WTC11 (cell line): Measurements from ENCODE around the gene FCN3. TPM values are rescaled to one million over a fixed set of nuclear protein-coding genes. Genes with fewer than 3 reads are reported as not detected.
A peak's percentile ranks its signal among the peaks of the same experiment; 100 is the strongest.

Source experiments
- ATAC-seq: fragments of 200-7000 bp; cut with Tn5 transposase; 2 replicates; pipeline ENCODE4 v1.10.0; 2021; ENCODE audit warnings: mild to moderate bottlenecking, moderate library complexity
- CTCF ChIA-PET: fragments of 300-600 bp; sonication (Branson Sonifier 250); formaldehyde crosslinking; loops from one replicate; lab custom pipeline; 2021; ENCODE audit warnings: antibody characterized with exemption; lab: Charles Lee
- POLR2A ChIA-PET: fragments of 350-600 bp; sonication (Branson Sonifier 250); formaldehyde crosslinking; loops from one replicate; lab custom pipeline; 2021; ENCODE audit warnings: antibody characterized with exemption; lab: Charles Lee
- DNase-seq: peaks from one replicate; pipeline ENCODE4 v3.0.0; 2021; ENCODE audit warnings: low spot score
- H3K27ac Mint-ChIP-seq: 2 replicates; pipeline ENCODE4 v1.8.0; 2021; ENCODE audit warnings: mixed read lengths
- H3K27me3 Mint-ChIP-seq: 2 replicates; pipeline ENCODE4 v1.8.0; 2021; ENCODE audit warnings: low read depth, mild to moderate bottlenecking, moderate library complexity, mixed read lengths
- H3K36me3 Mint-ChIP-seq: 2 replicates; pipeline ENCODE4 v1.8.0; 2021; ENCODE audit warnings: mixed read lengths
- H3K4me1 Mint-ChIP-seq: 2 replicates; pipeline ENCODE4 v1.8.0; 2022; ENCODE audit warnings: mixed read lengths
- H3K4me3 Mint-ChIP-seq: 2 replicates; pipeline ENCODE4 v1.8.0; 2021; ENCODE audit warnings: mild to moderate bottlenecking, moderate library complexity, mixed read lengths
- H3K9me3 Mint-ChIP-seq: 2 replicates; pipeline ENCODE4 v1.8.0; 2021; ENCODE audit warnings: mixed read lengths
- CREM ChIP-seq: sonication (generic); formaldehyde crosslinking; IDR thresholded peaks from 2 replicates; pipeline ENCODE4 v1.8.1; 2022; ENCODE audit warnings: mild to moderate bottlenecking, missing genetic modification reagents, moderate library complexity
- GRHL2 ChIP-seq: fragments of 250-450 bp; sonication (Bioruptor Pico); IDR thresholded peaks from 2 replicates; pipeline ENCODE4 v1.8.0; 2022; ENCODE audit warnings: mild to moderate bottlenecking, moderate library complexity; ENCODE audit not compliant: insufficient replicate concordance, severe bottlenecking
- TEAD1 ChIP-seq: sonication (generic); formaldehyde crosslinking; IDR thresholded peaks from 2 replicates; pipeline ENCODE4 v1.8.0; 2022; ENCODE audit warnings: mild to moderate bottlenecking, missing genetic modification reagents
- TEAD4 ChIP-seq: sonication (generic); formaldehyde crosslinking; IDR thresholded peaks from 2 replicates; pipeline ENCODE4 v1.8.0; 2022; ENCODE audit warnings: mild to moderate bottlenecking, missing genetic modification reagents
- TP53 ChIP-seq: sonication (generic); formaldehyde crosslinking; IDR thresholded peaks from 2 replicates; pipeline ENCODE4 v1.8.1; 2023; ENCODE audit warnings: mild to moderate bottlenecking, missing genetic modification reagents
- ZNF121 ChIP-seq: sonication (generic); formaldehyde crosslinking; IDR thresholded peaks from 2 replicates; pipeline ENCODE4 v1.8.0; 2023; ENCODE audit warnings: missing genetic modification reagents
- total RNA-seq: library from RNA; stranded (reverse); gene quantifications from 3 replicates; pipeline ENCODE4 v1.2.3, GENCODE V29; 2021
- TF ChIP-seq, protein P1 (sequence below): fragments of 250-450 bp; sonication (Bioruptor Pico); IDR thresholded peaks from 2 replicates; pipeline ENCODE4 v1.9.0; 2021; ENCODE audit warnings: mild to moderate bottlenecking
- TF ChIP-seq, protein P2 (sequence below): sonication (generic); formaldehyde crosslinking; conservative IDR thresholded peaks from 2 replicates; pipeline ENCODE4 v1.8.1; 2022; ENCODE audit warnings: mild to moderate bottlenecking, missing genetic modification reagents
- TF ChIP-seq, protein P3 (sequence below): sonication (generic); formaldehyde crosslinking; IDR thresholded peaks from 2 replicates; pipeline ENCODE4 v1.8.0; 2022; ENCODE audit warnings: mild to moderate bottlenecking, missing genetic modification reagents
- TF ChIP-seq, protein P4 (sequence below): sonication (generic); formaldehyde crosslinking; IDR thresholded peaks from 2 replicates; pipeline ENCODE4 v1.8.1; 2023; ENCODE audit warnings: mild to moderate bottlenecking, missing genetic modification reagents, borderline replicate concordance

The FCN3 gene
- total RNA-seq, 1 experiment from 2014 or later: 0.98 TPM

DNA sequence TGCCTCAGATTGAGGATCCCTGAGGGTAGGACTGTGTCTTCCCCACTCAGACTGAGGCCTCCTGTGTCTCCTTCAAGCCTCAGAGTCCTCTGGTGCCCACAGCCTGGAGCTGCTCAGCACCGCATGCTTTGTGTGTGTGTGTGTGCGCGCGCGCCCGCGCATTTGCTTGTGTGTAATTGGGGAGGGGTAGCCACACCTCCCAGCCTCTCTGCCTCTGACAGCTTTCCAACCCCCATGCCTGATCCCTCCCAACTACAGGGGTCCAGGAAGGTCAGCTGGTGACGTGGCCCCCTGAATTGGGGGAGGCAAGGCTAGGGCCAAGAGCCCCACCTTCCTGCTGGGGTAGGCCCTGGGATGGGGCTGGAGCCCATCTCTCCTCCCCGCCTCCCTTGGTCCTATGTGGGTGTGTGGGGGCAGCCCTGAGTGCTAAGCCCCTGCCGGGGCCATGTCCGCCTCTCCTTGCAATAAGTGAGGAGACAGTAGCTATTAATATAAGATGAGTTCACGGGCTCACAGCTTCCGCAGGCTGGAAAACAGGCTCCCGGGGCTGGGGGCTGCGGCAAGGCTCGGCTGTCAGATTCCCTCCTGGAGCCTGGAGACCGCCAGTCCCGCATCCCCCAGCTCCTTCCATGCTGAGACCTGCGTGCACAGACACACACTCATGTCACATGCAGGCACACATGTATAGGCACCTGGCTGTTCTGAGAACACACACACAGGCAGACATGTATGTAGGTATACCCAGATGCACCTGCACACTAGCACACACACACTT lies 24.8 kb upstream of the FCN3 start (continued):
- TF ChIP-seq GRHL2 (CRISPR knock-in tag) (no peak), TEAD4 (no peak), TEAD1 (CRISPR knock-in tag) (no peak)
- TF ChIP-seq, protein P1, sequence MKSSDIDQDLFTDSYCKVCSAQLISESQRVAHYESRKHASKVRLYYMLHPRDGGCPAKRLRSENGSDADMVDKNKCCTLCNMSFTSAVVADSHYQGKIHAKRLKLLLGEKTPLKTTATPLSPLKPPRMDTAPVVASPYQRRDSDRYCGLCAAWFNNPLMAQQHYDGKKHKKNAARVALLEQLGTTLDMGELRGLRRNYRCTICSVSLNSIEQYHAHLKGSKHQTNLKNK (CRISPR knock-in tag): no peak
- TF ChIP-seq, protein P2, sequence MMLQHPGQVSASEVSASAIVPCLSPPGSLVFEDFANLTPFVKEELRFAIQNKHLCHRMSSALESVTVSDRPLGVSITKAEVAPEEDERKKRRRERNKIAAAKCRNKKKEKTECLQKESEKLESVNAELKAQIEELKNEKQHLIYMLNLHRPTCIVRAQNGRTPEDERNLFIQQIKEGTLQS (CRISPR knock-in tag): no peak

DNA sequence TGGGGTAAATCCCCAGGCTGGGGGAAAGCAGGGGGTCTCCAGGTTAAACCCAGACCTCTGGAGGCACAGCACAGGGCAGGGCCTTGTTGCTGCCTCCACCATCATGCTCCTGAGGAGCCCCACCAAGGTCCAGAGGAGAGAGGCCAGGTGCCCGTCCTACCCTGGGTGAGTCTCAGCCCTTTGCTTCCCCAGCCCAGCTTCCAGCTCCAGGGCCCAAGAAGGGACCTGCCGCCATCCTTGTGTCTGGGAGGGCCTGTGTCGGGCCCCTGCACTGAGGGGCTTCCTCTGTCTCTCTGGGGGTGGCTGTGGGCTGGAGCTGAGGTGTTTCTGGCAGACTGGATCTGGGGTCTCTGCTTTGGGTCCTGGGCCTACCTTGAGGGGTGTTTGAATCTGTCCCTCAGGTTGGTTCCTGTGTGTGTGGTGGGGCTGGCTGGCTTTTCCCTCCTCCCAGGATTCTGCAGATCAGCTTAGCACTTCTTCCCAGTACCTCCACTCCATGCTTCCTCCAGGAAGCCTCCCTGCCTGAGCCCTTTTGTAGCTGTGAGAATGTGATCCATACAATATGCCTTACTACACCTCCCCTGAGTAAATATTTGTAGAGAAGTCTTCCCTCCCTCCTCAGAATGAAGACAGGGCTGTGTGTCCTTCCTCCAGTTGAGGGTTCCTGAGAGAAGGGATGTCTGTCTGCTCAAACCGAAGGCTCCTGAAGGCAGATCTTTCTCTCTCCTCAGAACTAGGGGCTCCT lies 24.0 kb upstream of the FCN3 start:
- H3K9me3 Mint-ChIP-seq: no peaks in the 10 kb centered on the region
- ChIA-PET POLR2A (interaction anchor here (0.6 to 1.1 kb wide), 3 partner anchors 24 to 386 kb away, joined by 3 to 5 read pairs (median 3); partner anchors contain the start of gene MAP3K6), CTCF (interaction anchor here (0.6 to 6.5 kb wide), 10 partner anchors 11 to 352 kb away, joined by 3 to 150 read pairs (median 6); partner anchors contain the start of gene AHDC1)
- ATAC-seq (no peak), DNase-seq (no peak)
- no peak overlapping the region for H3K4me3 Mint-ChIP-seq
- no peaks in the 10 kb centered on the region; the same call in 1 of the 2 replicates for H3K27me3 Mint-ChIP-seq
- TF ChIP-seq, protein P3, sequence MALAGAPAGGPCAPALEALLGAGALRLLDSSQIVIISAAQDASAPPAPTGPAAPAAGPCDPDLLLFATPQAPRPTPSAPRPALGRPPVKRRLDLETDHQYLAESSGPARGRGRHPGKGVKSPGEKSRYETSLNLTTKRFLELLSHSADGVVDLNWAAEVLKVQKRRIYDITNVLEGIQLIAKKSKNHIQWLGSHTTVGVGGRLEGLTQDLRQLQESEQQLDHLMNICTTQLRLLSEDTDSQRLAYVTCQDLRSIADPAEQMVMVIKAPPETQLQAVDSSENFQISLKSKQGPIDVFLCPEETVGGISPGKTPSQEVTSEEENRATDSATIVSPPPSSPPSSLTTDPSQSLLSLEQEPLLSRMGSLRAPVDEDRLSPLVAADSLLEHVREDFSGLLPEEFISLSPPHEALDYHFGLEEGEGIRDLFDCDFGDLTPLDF (CRISPR knock-in tag): no peak
- peaks cover 49% of the 10 kb centered on the region for H3K4me1 Mint-ChIP-seq
- no peak overlapping the region for H3K27ac Mint-ChIP-seq
- no peaks in the 10 kb centered on the region for H3K36me3 Mint-ChIP-seq

DNA sequence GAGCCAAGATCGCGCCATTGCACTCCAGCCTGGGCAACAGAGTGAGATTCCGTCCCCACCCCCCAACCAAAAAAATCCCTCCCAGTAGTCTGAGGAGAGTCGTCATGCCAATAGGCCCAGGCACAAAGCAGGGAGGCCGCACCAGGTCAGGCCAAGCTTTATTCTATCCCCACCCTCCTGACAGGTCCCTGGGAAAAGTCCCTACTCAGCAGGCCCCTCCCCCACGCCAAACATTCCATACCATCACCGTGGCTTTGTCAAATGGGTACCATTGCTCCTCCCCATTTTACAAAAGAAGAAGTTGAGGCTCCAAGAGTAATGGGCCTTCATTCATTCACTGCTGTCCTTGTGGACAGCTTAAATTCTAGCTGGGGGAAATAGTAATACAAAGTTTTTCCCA lies 23.1 kb upstream of the FCN3 start:
- Mint-ChIP-seq H3K27ac (no peak overlapping the region), H3K4me3 (no peak overlapping the region), H3K27me3 (no peaks in the 10 kb centered on the region; the same call in 1 of the 2 replicates), H3K36me3 (no peaks in the 10 kb centered on the region), H3K9me3 (no peaks in the 10 kb centered on the region), H3K4me1 (peaks cover 41% of the 10 kb centered on the region)
- ChIA-PET POLR2A (interaction anchor here (1.0 to 1.1 kb wide), 2 partner anchors 32 to 385 kb away, joined by 3 to 4 read pairs; no protein-coding TSS in a partner anchor), CTCF (interaction anchor here (0.7 to 6.5 kb wide), 23 partner anchors 8 to 272 kb away, joined by 3 to 150 read pairs (median 6); partner anchors contain the start of genes AHDC1, CD164L2 and MAP3K6)
- TF ChIP-seq ZNF121 (CRISPR knock-in tag): 0 out of 2 replicates have a peak, but pooled peaks have one; percentile 30
- no peak for TF ChIP-seq TP53 (CRISPR knock-in tag)
- DNase-seq (no peak), ATAC-seq (no peak)

DNA sequence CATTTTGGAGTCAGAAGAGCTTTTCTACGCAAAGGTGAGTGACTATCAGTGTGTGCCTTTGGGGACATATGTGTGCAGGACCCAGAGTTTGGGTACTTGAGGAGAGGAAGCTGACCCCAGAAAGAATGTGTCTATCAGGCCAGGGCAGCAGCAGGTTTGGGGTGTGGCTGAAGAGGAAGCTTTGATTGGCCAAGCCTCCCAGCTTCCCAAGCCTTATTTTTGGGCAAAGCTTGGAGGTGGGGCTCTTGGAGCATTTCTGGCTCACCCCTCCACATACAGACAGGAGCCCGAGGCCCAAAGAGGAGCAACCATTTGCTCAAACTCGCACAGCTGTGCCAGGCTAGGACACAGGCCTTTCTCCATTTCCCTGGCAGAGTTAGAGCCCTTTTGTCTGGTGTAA lies 22.5 kb upstream of the FCN3 start:
- no peaks in the 10 kb centered on the region; the same call in 1 of the 2 replicates for H3K27me3 Mint-ChIP-seq
- ChIA-PET POLR2A (interaction anchor here (1.0 kb wide), 1 partner anchor 31 kb away, joined by 4 read pairs; no protein-coding TSS in a partner anchor), CTCF (interaction anchor here (0.5 to 6.5 kb wide), 29 partner anchors 9 to 840 kb away, joined by 3 to 150 read pairs (median 5); partner anchors contain the start of genes AHDC1, CD164L2 and MAP3K6)
- no peak for ATAC-seq
- peak overlapping the region; percentile 70 for H3K27ac Mint-ChIP-seq
- H3K4me1 Mint-ChIP-seq: peaks cover 37% of the 10 kb centered on the region
- TF ChIP-seq, protein P4, sequence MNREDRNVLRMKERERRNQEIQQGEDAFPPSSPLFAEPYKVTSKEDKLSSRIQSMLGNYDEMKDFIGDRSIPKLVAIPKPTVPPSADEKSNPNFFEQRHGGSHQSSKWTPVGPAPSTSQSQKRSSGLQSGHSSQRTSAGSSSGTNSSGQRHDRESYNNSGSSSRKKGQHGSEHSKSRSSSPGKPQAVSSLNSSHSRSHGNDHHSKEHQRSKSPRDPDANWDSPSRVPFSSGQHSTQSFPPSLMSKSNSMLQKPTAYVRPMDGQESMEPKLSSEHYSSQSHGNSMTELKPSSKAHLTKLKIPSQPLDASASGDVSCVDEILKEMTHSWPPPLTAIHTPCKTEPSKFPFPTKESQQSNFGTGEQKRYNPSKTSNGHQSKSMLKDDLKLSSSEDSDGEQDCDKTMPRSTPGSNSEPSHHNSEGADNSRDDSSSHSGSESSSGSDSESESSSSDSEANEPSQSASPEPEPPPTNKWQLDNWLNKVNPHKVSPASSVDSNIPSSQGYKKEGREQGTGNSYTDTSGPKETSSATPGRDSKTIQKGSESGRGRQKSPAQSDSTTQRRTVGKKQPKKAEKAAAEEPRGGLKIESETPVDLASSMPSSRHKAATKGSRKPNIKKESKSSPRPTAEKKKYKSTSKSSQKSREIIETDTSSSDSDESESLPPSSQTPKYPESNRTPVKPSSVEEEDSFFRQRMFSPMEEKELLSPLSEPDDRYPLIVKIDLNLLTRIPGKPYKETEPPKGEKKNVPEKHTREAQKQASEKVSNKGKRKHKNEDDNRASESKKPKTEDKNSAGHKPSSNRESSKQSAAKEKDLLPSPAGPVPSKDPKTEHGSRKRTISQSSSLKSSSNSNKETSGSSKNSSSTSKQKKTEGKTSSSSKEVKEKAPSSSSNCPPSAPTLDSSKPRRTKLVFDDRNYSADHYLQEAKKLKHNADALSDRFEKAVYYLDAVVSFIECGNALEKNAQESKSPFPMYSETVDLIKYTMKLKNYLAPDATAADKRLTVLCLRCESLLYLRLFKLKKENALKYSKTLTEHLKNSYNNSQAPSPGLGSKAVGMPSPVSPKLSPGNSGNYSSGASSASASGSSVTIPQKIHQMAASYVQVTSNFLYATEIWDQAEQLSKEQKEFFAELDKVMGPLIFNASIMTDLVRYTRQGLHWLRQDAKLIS (CRISPR knock-in tag): no peak
- no peak for TF ChIP-seq CREM (CRISPR knock-in tag)
- H3K4me3 Mint-ChIP-seq: no peak overlapping the region
- no peaks in the 10 kb centered on the region for H3K36me3 Mint-ChIP-seq
- H3K9me3 Mint-ChIP-seq: no peaks in the 10 kb centered on the region
- no peak for DNase-seq
